Neuronal stem cell (in vitro differentiated cells): Measurements from ENCODE around the gene FAM163B.

Experiments used
- DNase-seq: peaks from one replicate; pipeline ENCODE4 v3.0.0-alpha.2; 2013; ENCODE audit warnings: low spot score
- H2AFZ ChIP-seq: one replicate; pipeline ENCODE4 v1.6.1; 2013; ENCODE audit warnings: mild to moderate bottlenecking, low read length, inconsistent platforms
- H2AK5ac ChIP-seq: 2 replicates; pipeline ENCODE4 v1.6.1; 2013; ENCODE audit warnings: low read depth, mild to moderate bottlenecking, inconsistent platforms, low read length, moderate library complexity, mixed read lengths
- H2BK120ac ChIP-seq: 2 replicates; pipeline ENCODE4 v1.6.1; 2013; ENCODE audit warnings: low read depth, mild to moderate bottlenecking, inconsistent platforms, low read length, moderate library complexity, mixed read lengths
- H2BK12ac ChIP-seq: one replicate; pipeline ENCODE4 v1.6.1; 2013; ENCODE audit warnings: low read length, inconsistent platforms
- H2BK15ac ChIP-seq: 2 replicates; pipeline ENCODE4 v1.6.1; 2013; ENCODE audit warnings: mild to moderate bottlenecking, low read length, inconsistent platforms, mixed read lengths
- H2BK5ac ChIP-seq: one replicate; pipeline ENCODE4 v1.6.1; 2013; ENCODE audit warnings: inconsistent platforms, mild to moderate bottlenecking, low read length, moderate library complexity
- H3K14ac ChIP-seq: one replicate; pipeline ENCODE4 v1.6.1; 2013; ENCODE audit warnings: low read length, inconsistent platforms
- H3K18ac ChIP-seq: 2 replicates; pipeline ENCODE4 v1.6.1; 2013; ENCODE audit warnings: low read length, inconsistent platforms
- H3K23ac ChIP-seq: 2 replicates; pipeline ENCODE4 v1.6.1; 2013; ENCODE audit warnings: low read depth, mild to moderate bottlenecking, mixed read lengths, low read length, inconsistent platforms; ENCODE audit not compliant: poor library complexity
- H3K27ac ChIP-seq: replicated peaks from 3 replicates; pipeline ENCODE4 v1.5.1; 2013; ENCODE audit warnings: low read length, inconsistent platforms
- H3K27me3 ChIP-seq, 3 experiments: 2 replicates each; pipeline ENCODE4 v1.6.1; 2013; ENCODE audit warnings: low read length in 3 of 3, mild to moderate bottlenecking in 2 of 3, inconsistent platforms in 1 of 3, low read depth in 1 of 3, mixed read lengths in 1 of 3, moderate library complexity in 1 of 3; ENCODE audit not compliant: control insufficient read depth in 3 of 3, insufficient read depth in 3 of 3
- H3K36me3 ChIP-seq, 2 donors: replicated peaks in 1 of 2; 2 replicates each; pipeline ENCODE4 v1.6.1; 2013; ENCODE audit warnings: low read length in 2 of 2; ENCODE audit not compliant: control insufficient read depth in 2 of 2, insufficient read depth in 2 of 2
- H3K4ac ChIP-seq: 2 replicates; pipeline ENCODE4 v1.6.1; 2013; ENCODE audit warnings: inconsistent platforms, mild to moderate bottlenecking, low read length, moderate library complexity
- H3K4me1 ChIP-seq, 2 donors: 1 replicate in 1 of 2; 2 replicates in 1 of 2; pipeline ENCODE4 v1.6.1; 2013; ENCODE audit warnings: low read length in 2 of 2, low read depth in 1 of 2; ENCODE audit not compliant: control insufficient read depth in 2 of 2, insufficient read depth in 1 of 2
- H3K4me2 ChIP-seq: one replicate; pipeline ENCODE4 v1.6.1; 2013; ENCODE audit warnings: mild to moderate bottlenecking, low read length, inconsistent platforms; ENCODE audit not compliant: insufficient read depth, poor library complexity, severe bottlenecking
- H3K4me3 ChIP-seq, 2 donors: 2 replicates each; pipeline ENCODE4 v1.5.1; 2013; ENCODE audit warnings: low read length in 2 of 2, mild to moderate bottlenecking in 2 of 2, inconsistent platforms in 1 of 2, moderate library complexity in 1 of 2
- H3K79me1 ChIP-seq: one replicate; pipeline ENCODE4 v1.6.1; 2013; ENCODE audit warnings: low read depth, mild to moderate bottlenecking, inconsistent platforms, low read length, moderate library complexity
- H3K9ac ChIP-seq: one replicate; pipeline ENCODE4 v1.6.1; 2013; ENCODE audit warnings: mild to moderate bottlenecking, low read depth, low read length, inconsistent platforms; ENCODE audit not compliant: poor library complexity
- H3K9me3 ChIP-seq, 2 donors: replicated peaks in 1 of 2; 2 replicates each; pipeline versions ENCODE3 to v1.6.1; 2013; ENCODE audit warnings: low read length in 2 of 2, mild to moderate bottlenecking in 2 of 2, inconsistent platforms in 1 of 2, low read depth in 1 of 2, mixed read lengths in 1 of 2, moderate library complexity in 1 of 2; ENCODE audit not compliant: control insufficient read depth in 2 of 2, insufficient read depth in 1 of 2
- H4K8ac ChIP-seq: one replicate; pipeline ENCODE4 v1.6.1; 2013; ENCODE audit warnings: low read depth, mild to moderate bottlenecking, inconsistent platforms, low read length, moderate library complexity
- H4K91ac ChIP-seq: one replicate; pipeline ENCODE4 v1.6.1; 2013; ENCODE audit warnings: low read length, low read depth, mild to moderate bottlenecking, inconsistent platforms; ENCODE audit not compliant: poor library complexity
- WGBS, 2 donors: extraction: QIAGEN DNeasy Blood & Tissue Kit; methylation state at CpG; one replicate each; pipeline ENCODE4 v1.1.7; 2013; ENCODE audit warnings: missing lambda C conversion rate in 2 of 2, mixed read lengths in 1 of 2; ENCODE audit not compliant: insufficient read length in 2 of 2, insufficient replicate concordance in 1 of 2; ENCODE audit errors: extremely low coverage in 2 of 2; 5-methylcytosine and 5-hydroxymethylcytosine counted together

FAM163B gene

DNA sequence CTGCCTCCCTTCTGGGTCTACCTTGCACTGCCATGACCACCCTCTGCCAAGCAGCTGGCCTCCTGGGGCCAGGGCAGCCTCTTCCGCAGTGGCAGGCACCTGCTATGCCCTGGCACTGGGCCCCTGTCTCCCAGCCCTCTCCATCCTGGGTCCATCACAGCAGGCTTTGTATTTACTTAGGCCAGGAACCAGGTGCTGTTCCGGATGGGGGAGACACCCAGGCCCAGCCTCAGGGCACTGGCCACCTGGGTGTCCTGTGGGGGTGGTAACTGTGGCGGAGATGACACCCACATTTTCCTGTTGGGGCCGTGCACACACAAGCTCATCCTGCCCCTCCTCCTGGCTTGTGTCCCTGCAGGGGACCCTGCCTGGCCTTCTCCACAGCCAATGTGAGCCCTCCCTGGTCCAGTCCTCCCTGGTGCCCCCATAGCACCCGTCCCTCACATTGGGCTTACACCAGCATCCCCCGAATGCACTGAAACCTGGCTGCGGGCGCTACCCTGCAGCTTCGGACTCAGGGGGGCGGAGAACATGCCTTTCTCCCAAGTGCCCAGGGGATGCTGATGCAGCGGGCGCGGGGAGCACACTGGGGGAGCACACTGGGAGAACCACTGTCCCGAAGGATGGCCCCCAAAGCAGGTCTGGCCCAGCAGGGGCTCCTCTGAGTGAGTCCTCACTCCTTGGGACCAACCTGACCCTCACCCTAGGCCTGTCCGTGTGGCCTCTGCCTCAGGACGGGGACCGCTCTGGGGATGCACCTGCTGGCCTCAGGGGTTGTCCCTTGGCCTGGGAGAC, 17.9 kb downstream of the FAM163B start:
- H3K27ac ChIP-seq: no peak overlapping the region
- H3K14ac ChIP-seq: peak overlapping the region; percentile 73
- H2BK12ac ChIP-seq: peak overlapping the region; percentile 48
- H2BK5ac ChIP-seq: no peak overlapping the region
- H4K8ac ChIP-seq: no peak overlapping the region
- peak overlapping the region; percentile 46 for H2BK15ac ChIP-seq
- H3K4me1 ChIP-seq: no peaks in the 10 kb centered on the region
- no peak overlapping the region for H4K91ac ChIP-seq
- no peak for DNase-seq
- H3K27me3 ChIP-seq: peaks cover 0 to 24% (median 0%) of the 10 kb centered on the region in 3 experiments
- H3K9me3 ChIP-seq: peaks cover 0 to 7% of the 10 kb centered on the region in 2 donors
- H3K36me3 ChIP-seq: no peaks in the 10 kb centered on the region
- peak overlapping the region; percentile 83 for H2AK5ac ChIP-seq
- H3K4me2 ChIP-seq: no peak overlapping the region
- no peak overlapping the region for H2AFZ ChIP-seq
- WGBS, 2 donors: no CpG with 5 or more reads among the region's 17 CpGs
- no peak overlapping the region for H2BK120ac ChIP-seq
- no peak overlapping the region for H3K4ac ChIP-seq
- peaks cover 2% of the 10 kb centered on the region for H3K79me1 ChIP-seq
- H3K18ac ChIP-seq: peak overlapping the region; percentile 62
- no peak overlapping the region for H3K9ac ChIP-seq
- H3K4me3 ChIP-seq: no peak overlapping the region
- H3K23ac ChIP-seq: peak overlapping the region; percentile 33

DNA sequence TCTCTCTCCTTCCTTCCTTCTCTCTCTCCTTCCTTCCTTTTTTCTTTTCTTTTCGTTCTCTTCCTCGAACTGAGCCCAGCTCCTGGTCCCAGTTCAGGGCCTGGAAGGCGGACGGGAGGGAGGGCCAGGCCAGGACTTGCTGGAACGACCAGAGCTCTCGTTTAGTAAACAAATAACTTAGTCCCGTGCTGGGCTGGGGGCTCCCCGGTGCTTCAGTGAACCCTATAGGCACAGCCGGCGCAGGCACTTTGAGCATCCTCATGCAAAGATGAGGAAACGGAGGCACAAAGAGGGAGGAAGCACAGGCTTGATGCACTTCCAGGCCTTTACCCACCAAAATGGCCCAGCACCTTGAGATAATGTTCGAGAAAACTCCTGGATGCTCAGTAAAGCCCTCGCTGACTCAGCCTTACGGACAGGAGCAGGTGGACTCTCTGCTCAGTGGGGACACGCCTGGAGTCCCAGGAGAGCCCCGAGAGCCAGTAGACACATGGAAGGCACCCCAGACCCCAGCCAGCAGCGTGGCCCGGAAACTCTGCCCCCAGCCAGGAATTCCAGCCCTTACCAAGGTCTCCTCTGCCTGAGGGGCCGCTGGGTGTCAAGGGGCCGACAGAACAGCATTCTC, 18.8 kb downstream of the FAM163B start:
- peaks cover 2% of the 10 kb centered on the region for H3K79me1 ChIP-seq
- no peak overlapping the region for H4K91ac ChIP-seq
- peaks cover 1 to 4% of the 10 kb centered on the region in 2 donors for H3K4me1 ChIP-seq
- no peaks in the 10 kb centered on the region for H3K36me3 ChIP-seq
- peak overlapping the region; percentile 46 for H2BK15ac ChIP-seq
- no peak overlapping the region for H2BK120ac ChIP-seq
- H3K18ac ChIP-seq: no peak overlapping the region
- no peak overlapping the region for H3K4ac ChIP-seq
- no peak for DNase-seq
- H2BK5ac ChIP-seq: no peak overlapping the region
- no peak overlapping the region for H3K14ac ChIP-seq
- peaks cover 0 to 7% of the 10 kb centered on the region in 2 donors for H3K9me3 ChIP-seq
- H3K4me2 ChIP-seq: no peak overlapping the region
- H3K23ac ChIP-seq: no peak overlapping the region
- H3K27me3 ChIP-seq: peaks cover 0 to 33% (median 0%) of the 10 kb centered on the region in 3 experiments
- H2AFZ ChIP-seq: no peak overlapping the region
- no peak overlapping the region for H3K9ac ChIP-seq
- no peak overlapping the region for H3K4me3 ChIP-seq
- H4K8ac ChIP-seq: no peak overlapping the region
- 100% methylated on average over 2 of the region's 20 CpGs; no CpG with 5 or more reads in 1 of the 2 donors for WGBS, 2 donors
- H3K27ac ChIP-seq: no peak overlapping the region
- peak overlapping the region; percentile 48 for H2BK12ac ChIP-seq
- H2AK5ac ChIP-seq: peak overlapping the region; percentile 83

DNA sequence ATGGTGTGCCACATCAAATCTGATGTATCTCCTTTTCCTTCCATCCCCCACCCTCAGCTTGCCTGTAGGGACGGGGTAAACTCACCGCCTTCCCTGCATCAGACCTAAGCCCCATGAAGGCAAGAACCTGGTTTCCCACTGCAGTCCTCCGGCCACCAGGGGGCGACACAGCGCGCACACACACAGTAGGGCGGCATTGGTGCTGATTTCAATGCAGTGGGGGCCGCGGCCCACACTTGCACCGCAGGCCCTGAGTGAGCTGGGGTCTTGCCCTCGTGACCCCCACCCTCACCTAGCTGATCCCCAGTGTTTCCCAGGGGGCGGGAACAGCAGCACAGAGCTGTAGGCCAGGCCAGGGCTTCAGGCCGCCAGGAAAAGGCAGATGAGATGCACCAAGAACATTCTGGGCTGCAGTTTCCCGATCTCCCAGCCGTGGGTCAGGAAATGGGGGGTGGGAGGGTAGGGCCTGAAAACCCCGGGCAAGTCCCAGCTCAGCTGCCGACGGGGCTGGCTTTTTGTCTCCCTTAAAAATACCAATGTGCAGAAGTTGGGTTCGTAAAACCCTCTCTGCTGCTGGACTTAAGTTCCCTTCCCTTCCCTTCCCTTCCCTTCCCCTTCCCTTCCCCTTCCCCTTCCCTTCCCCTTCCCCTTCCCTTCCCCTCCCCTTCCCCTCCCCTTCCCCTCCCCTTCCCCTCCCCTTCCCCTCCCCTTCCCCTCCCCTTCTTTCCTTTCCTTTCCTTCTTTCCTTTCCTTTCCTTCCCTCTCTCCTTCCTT, 19.5 kb downstream of the FAM163B start:
- Histone ChIP-seq H4K8ac (no peak overlapping the region), H2AK5ac (no peak overlapping the region), H3K23ac (peak overlapping the region; percentile 66), H2BK15ac (no peak overlapping the region), H3K14ac (peak overlapping the region; percentile 60), H3K9me3 (peaks cover 0 to 7% of the 10 kb centered on the region in 2 donors), H3K18ac (peak overlapping the region; percentile 29), H3K4me2 (no peak overlapping the region), H4K91ac (no peak overlapping the region), H3K4me3 (no peak overlapping the region), H3K36me3 (no peaks in the 10 kb centered on the region), H3K27ac (no peak overlapping the region), H2BK120ac (no peak overlapping the region), H2AFZ (no peak overlapping the region), H2BK12ac (no peak overlapping the region), H2BK5ac (no peak overlapping the region), H3K9ac (peak overlapping the region; percentile 47), H3K4ac (no peak overlapping the region), H3K79me1 (peaks cover 2% of the 10 kb centered on the region), H3K27me3 (peaks cover 0 to 40% (median 0%) of the 10 kb centered on the region in 3 experiments), H3K4me1 (peaks cover 5 to 8% of the 10 kb centered on the region in 2 donors)
- no peak for DNase-seq
- no CpG with 5 or more reads among the region's 19 CpGs for WGBS, 2 donors
